ENCODE results near the gene IPMK.
"Not testable (repeated sequence)": the region's sequence is repeated elsewhere in the genome, so short reads cannot be mapped to it uniquely, and the experiment has no call there.

Gene IPMK

DNA sequence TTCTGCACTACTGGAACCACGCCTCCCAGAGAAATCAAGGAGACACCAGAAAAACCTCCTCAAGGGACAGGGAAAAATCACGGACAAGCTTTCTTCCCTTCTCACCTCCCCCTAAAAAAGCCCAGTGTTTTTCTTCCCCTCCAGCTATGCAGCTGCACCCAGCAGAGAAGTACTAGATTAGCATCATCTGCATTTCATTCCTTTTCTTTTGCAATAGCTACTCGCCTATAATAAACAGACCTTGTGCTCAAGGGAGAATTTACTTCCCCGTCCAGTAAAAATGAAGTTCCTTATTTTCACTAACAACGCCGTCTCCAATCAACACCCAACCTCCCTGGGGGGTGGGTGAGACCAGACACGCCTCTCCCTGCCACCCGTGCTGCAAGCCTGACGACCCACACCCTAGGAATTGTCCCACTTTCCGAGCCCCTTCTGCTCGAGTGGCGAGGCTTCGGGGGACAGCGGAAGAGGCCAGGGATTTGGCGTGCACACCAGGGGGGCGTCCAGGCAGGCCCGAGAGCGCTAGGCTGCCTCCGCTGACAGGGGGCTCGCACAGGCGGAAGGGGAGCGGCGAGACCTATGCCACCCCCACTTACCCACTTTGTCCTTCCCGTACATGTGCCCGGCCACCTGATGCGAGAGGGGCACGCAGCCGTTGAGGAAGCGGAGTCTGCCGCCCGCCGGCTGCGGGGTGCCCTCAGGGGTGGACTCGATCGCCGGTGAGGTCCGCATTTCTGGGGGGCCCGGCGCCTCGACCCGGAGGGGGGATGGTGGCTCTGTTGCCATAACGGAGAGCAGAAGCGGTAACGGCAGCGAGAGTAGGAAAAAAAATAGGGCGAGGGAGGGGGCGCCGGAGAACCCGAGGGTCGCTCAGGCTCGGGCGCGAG, 625 bp downstream of the IPMK start:
- no peak for DNase-seq (ENCODE audit: low read depth)

GRCh38 chr10:58266003-58266825, 1.5 kb downstream of the IPMK start:
- DNase-seq (ENCODE audit: low read depth): no peak

DNA sequence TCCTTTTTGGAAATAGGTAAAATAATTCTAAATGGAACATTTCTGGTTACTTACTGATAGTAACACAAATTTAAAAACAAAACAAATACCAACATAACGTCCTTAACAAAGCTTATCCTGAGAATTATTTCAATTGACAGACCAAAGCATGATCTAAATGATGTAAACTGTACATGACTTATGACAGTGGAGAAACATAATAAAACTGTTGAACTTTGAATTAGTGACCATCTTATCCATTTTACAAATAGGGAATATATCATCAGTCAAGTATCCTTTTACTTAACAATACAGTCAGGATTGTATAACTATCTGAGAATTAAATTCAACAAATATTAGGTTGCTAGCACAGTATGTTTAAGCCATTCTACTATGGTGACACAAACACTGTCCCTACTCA, 2.4 kb downstream of the IPMK start:
- no peak for DNase-seq (ENCODE audit: low read depth)

GRCh38 chr10:58264780-58265179, 2.9 kb downstream of the IPMK start:
- no peak for DNase-seq (ENCODE audit: low read depth)

GRCh38 chr10:58262766-58263165, 4.9 kb downstream of the IPMK start:
- no peak for DNase-seq (ENCODE audit: low read depth)

DNA sequence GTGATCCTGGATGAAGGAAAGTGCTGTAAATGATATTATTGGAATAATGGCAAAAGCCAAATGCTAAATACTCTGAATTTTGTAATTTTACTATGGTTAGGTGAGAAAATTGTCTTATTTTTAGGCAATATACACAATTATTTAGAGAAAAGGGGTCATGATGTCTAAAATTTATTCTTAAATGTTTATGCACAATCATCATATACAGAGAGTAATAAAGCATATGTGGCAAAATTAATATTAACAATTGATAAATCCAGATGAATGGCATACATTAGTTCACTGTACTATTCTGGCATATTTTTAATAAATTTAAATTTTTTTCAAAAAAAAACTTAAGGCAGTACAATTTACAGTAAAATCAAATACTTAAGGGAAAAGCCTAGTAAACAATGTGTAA, 7.4 kb downstream of the IPMK start:
- DNase-seq (ENCODE audit: low read depth): no peak

DNA sequence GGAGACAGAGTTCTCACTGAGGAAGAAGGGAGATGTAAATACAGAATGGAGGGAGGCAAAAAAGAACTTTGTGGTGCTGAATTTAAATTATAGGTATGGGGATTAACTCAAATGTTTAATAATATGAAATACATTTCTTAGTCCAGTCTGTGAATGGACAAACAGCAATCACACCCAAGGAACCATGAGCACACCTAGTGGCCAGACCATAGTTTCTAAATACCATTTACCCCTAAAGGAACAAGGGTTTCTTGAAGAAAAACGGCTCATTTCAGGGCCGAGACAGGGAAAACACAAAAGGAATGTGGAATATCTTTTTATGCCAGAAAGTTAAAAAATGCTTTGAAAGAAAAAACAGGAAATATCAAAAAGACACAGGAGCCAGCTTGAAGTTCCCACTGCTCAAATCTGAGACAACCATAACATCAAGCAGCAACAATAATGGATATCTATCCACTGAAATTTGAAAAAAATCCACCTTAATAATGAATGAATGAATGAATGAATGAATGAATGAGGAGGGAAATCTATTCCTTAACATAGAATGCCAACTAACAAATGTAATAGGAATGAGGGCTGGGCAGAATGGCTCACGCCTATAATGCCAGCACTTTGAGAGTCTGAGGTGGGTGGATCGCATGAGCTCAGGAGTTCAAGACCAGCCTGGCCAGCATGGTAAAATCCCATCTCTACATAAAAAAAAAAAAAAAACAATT, 8.6 kb downstream of the IPMK start:
- DNase-seq (ENCODE audit: low read depth): no peak

DNA sequence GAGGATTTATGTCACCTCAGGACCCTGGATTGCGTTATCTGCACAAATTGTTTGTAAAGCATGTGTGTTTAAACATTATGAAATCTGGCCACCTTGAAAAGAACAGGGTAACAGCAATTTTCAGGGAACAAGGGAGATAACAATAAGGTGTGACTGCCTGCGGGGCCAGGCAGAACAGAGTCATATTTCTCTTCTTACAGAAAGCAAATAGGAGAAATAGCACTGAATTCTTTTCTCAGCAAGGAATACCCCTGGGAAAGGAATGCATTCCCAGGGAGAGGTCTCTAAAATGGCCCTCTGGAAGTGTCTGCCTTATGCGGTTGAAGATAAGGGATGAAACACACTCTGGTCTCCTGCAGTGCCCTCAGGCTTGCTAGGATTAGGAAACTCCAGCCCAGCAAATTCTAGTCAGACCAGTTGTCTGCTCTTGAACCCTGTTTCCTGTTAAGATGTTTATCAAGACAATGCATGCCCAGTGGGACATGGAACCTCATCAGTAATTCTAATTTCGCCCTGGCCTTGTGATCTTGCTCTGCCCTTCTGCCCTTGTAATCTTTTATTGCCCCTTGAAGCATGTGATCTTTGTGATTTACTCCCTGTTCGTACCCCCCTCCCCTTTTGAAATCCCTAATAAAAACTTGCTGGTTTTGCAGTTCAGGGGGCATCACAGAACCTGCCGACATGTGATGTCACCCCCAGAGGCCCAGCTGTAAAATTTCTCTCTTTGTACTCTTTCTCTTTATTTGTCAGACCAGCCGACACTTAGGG, 11.5 kb downstream of the IPMK start:
- not testable (repeated sequence) for DNase-seq (ENCODE audit: low read depth)

GRCh38 chr10:58254644-58255043, 13.1 kb downstream of the IPMK start:
- DNase-seq (ENCODE audit: low read depth): no peak

GRCh38 chr10:58253184-58253583, 14.5 kb downstream of the IPMK start:
- no peak for DNase-seq (ENCODE audit: low read depth)

- not testable (repeated sequence) for DNase-seq (ENCODE audit: low read depth)
Measured at GRCh38 chr10:58244666-58245065, 23.0 kb downstream of the IPMK start.

DNA sequence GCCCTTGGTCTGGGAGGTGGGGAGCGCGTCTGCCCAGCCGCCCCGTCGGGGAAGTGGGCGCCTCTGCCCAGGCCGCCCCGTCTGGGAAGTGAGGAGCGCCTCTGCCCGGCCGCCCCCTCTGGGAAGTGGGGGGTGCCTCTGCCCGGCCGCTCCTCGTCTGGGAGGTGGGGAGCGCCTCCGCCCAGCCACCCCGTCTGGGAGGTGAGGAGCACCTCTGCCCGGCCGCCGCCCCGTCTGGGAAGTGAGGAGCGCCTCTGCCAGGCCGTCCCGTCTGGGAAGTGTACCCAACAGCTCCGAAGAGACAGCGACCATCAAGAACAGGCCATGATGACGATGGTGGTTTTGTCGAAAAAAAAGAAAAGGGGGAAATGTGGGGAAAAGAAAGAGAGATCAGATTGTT, 23.5 kb downstream of the IPMK start:
- not testable (repeated sequence) for DNase-seq (ENCODE audit: low read depth)

GRCh38 chr10:58243801-58244200, 23.9 kb downstream of the IPMK start:
- DNase-seq (ENCODE audit: low read depth): not testable (repeated sequence)

GRCh38 chr10:58243269-58243668, 24.4 kb downstream of the IPMK start:
- DNase-seq (ENCODE audit: low read depth): no peak

- no peak for DNase-seq (ENCODE audit: low read depth)
Measured at GRCh38 chr10:58241346-58241745, 26.3 kb downstream of the IPMK start.

- no peak for DNase-seq (ENCODE audit: low read depth)
Measured at GRCh38 chr10:58240531-58240930, 27.2 kb downstream of the IPMK start.

DNA sequence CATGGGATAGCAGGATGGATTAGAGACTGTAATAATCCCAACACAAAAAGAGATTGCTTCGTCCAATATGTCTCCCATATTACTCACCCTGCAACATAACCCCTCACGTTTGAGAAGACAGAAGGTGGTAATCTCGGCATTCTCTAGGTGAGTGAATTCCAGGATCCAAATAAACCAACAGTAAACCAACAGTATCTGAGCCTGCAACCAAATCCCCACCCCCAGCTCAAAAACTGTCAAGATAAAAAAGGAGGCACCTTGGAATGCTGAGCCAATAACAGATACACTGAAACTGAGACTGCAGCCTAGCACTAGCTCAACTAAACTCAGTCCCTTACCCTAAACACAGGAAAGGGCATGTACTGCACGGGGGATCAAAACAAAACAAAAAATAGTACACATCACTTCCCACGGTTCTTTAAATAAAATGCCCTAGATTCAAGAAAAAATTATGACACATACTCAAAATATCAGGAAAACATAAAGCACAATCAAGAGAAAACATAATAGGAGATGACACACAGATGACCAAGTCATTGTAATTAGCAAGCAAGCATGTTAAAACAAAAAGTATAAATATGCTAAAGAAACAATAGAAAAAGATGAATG, 28.0 kb downstream of the IPMK start:
- no peak for DNase-seq (ENCODE audit: low read depth)

GRCh38 chr10:58237014-58237834, 30.5 kb downstream of the IPMK start:
- no peak for DNase-seq (ENCODE audit: low read depth)

DNA sequence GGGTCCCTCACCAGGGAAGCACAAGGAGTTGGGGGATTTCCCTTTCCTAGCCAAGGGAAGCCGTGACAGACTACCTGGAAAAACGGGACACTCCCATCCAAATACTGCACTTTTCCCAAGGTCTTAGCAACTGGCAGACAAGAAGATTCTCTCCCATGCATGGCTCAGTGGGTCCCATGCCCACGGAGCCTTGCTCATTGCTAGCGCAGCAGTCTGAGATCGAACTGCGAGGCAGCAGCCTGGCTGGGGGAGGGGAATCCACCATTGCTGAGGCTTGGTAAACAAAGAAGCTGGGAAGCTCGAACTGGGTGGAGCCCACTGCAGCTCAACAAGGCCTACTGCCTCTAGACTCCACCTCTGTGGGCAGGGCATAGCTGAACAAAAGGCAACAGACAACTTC, 37.8 kb downstream of the IPMK start:
- not testable (repeated sequence) for DNase-seq (ENCODE audit: low read depth)

- no peak for DNase-seq (ENCODE audit: low read depth)
Measured at GRCh38 chr10:58225654-58226053, 42.0 kb downstream of the IPMK start.

All from stimulated activated CD8-positive, alpha-beta memory T cell treated with anti-CD3 and anti-CD28 coated beads, Interleukin-7, amount 100 ng/mL, for 24 hours (primary cell).